Measurements from ENCODE around the gene IL17RB. TPM values are rescaled to one million over a fixed set of nuclear protein-coding genes. Genes with fewer than 3 reads are reported as not detected.

The IL17RB gene
- polyA plus RNA-seq, 1 donor (not counting 4 experiments of a cell fraction or from before 2014, with no cell fraction given), result not detected

DNA sequence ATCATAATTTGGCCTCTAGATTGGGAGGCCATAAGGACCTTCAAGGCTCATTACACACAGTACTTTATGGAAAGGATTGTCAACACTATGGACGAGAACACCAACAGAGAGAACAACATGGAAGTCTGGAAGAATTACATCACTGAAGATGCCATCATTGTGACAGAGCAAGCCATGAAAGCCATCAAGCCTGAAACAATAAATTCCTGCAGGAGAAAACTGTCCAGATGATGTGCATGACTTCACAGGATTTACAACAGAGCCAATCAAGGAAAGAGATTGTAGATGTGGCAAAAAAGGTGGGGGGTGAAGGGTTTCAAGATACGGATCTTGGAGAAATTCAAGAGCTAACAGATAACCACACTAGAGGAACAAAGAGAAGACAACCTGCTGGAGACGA lies 15.9 kb downstream of the IL17RB start:
- FAIRE-seq (no peak), DNase-seq (ENCODE audit: low read depth, low spot score) (no peak)
- H2AFZ ChIP-seq (ENCODE audit: control insufficient read depth, low read length), result no peak overlapping the region
- H3K79me2 ChIP-seq (ENCODE audit: control insufficient read depth, insufficient read depth, low read length), result no peaks in the 10 kb centered on the region
- no peak overlapping the region for H3K4me3 ChIP-seq (ENCODE audit: control insufficient read depth in 2 of 3, extremely low read depth in 1 of 3, insufficient read depth in 2 of 3, low read depth in 1 of 3, low read length in 3 of 3)
- H3K4me2 ChIP-seq (ENCODE audit: control insufficient read depth, extremely low read depth, insufficient read depth, low read depth, low read length), result no peak overlapping the region
- no peak overlapping the region for H3K9ac ChIP-seq (ENCODE audit: control insufficient read depth, extremely low read depth, insufficient read depth, low read length)
- no peaks in the 10 kb centered on the region for H3K27me3 ChIP-seq (ENCODE audit: control insufficient read depth, extremely low read depth, insufficient read depth, low read length)
- H3K36me3 ChIP-seq (ENCODE audit: control insufficient read depth in 2 of 2, extremely low read depth in 1 of 2, insufficient read depth in 2 of 2, low read length in 2 of 2), result peaks cover 0 to 1% of the 10 kb centered on the region in 2 experiments
- H4K20me1 ChIP-seq (ENCODE audit: control insufficient read depth, extremely low read depth, insufficient read depth, low read length), result no peaks in the 10 kb centered on the region
- no peaks in the 10 kb centered on the region for H3K9me3 ChIP-seq (ENCODE audit: control insufficient read depth, low read depth, low read length)
- H3K27ac ChIP-seq (ENCODE audit: control insufficient read depth, insufficient read depth, low read length), result no peak overlapping the region
- dilution Hi-C loops (cut with MboI; ENCODE audit: extremely low pct_ligation_motif_present, low sequenced_read_pairs), result no loop called here
- TF ChIP-seq, protein P1, sequence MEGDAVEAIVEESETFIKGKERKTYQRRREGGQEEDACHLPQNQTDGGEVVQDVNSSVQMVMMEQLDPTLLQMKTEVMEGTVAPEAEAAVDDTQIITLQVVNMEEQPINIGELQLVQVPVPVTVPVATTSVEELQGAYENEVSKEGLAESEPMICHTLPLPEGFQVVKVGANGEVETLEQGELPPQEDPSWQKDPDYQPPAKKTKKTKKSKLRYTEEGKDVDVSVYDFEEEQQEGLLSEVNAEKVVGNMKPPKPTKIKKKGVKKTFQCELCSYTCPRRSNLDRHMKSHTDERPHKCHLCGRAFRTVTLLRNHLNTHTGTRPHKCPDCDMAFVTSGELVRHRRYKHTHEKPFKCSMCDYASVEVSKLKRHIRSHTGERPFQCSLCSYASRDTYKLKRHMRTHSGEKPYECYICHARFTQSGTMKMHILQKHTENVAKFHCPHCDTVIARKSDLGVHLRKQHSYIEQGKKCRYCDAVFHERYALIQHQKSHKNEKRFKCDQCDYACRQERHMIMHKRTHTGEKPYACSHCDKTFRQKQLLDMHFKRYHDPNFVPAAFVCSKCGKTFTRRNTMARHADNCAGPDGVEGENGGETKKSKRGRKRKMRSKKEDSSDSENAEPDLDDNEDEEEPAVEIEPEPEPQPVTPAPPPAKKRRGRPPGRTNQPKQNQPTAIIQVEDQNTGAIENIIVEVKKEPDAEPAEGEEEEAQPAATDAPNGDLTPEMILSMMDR (optimal IDR thresholded peaks at IDR 0.05 in 1 of 3, IDR thresholded peaks at IDR 0.05 in 1 of 3, conservative IDR thresholded peaks at IDR 0.05 in 1 of 3; ENCODE audit: extremely low read depth in 1 of 3, insufficient read depth in 2 of 3, low read length in 3 of 3), result no peak
- TF ChIP-seq EZH2 (IDR thresholded peaks at IDR 0.05; ENCODE audit: low read length), result no peak
- no peaks in the 10 kb centered on the region for H3K4me1 ChIP-seq (ENCODE audit: control insufficient read depth, extremely low read depth, insufficient read depth, low read length)
- no peaks in the 10 kb centered on the region for H3K9me1 ChIP-seq (ENCODE audit: control insufficient read depth, extremely low read depth, insufficient read depth, low read length)

DNA sequence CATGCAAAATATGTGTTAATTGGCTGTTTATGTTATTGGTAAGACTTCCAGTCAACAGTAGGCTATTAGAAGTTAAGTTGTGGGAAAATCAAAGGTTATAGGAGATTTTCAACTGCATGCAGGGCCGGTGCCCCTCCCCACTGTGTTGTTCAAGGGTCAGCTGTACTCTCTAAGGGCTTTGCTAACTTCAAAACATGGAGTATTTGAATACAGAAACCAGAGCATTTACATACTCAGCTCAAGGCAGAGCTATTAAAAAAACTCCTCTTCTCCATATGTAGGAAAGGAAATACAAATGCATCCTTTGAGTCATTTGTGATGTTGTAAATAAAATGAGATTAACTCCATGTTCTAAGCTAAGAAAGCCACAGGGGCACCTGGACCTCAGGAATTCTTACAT lies 16.8 kb downstream of the IL17RB start:
- Histone ChIP-seq H3K4me1 (ENCODE audit: control insufficient read depth, extremely low read depth, insufficient read depth, low read length) (no peaks in the 10 kb centered on the region), H3K9me1 (ENCODE audit: control insufficient read depth, extremely low read depth, insufficient read depth, low read length) (no peaks in the 10 kb centered on the region), H3K9me3 (ENCODE audit: control insufficient read depth, low read depth, low read length) (no peaks in the 10 kb centered on the region), H3K27ac (ENCODE audit: control insufficient read depth, insufficient read depth, low read length) (no peak overlapping the region), H3K79me2 (ENCODE audit: control insufficient read depth, insufficient read depth, low read length) (no peaks in the 10 kb centered on the region), H3K4me2 (ENCODE audit: control insufficient read depth, extremely low read depth, insufficient read depth, low read depth, low read length) (no peak overlapping the region), H3K4me3 (ENCODE audit: control insufficient read depth in 2 of 3, extremely low read depth in 1 of 3, insufficient read depth in 2 of 3, low read depth in 1 of 3, low read length in 3 of 3) (no peak overlapping the region), H3K36me3 (ENCODE audit: control insufficient read depth in 2 of 2, extremely low read depth in 1 of 2, insufficient read depth in 2 of 2, low read length in 2 of 2) (peaks cover 0 to 3% of the 10 kb centered on the region in 2 experiments), H3K27me3 (ENCODE audit: control insufficient read depth, extremely low read depth, insufficient read depth, low read length) (no peaks in the 10 kb centered on the region), H2AFZ (ENCODE audit: control insufficient read depth, low read length) (no peak overlapping the region), H3K9ac (ENCODE audit: control insufficient read depth, extremely low read depth, insufficient read depth, low read length) (no peak overlapping the region), H4K20me1 (ENCODE audit: control insufficient read depth, extremely low read depth, insufficient read depth, low read length) (no peaks in the 10 kb centered on the region)
- dilution Hi-C loops (cut with MboI; ENCODE audit: extremely low pct_ligation_motif_present, low sequenced_read_pairs), result no loop called here
- no peak for DNase-seq (ENCODE audit: low read depth, low spot score)
- TF ChIP-seq, protein P1 (optimal IDR thresholded peaks at IDR 0.05 in 1 of 3, IDR thresholded peaks at IDR 0.05 in 1 of 3, conservative IDR thresholded peaks at IDR 0.05 in 1 of 3; ENCODE audit: extremely low read depth in 1 of 3, insufficient read depth in 2 of 3, low read length in 3 of 3), result no peak
- TF ChIP-seq EZH2 (IDR thresholded peaks at IDR 0.05; ENCODE audit: low read length), result no peak
- no peak for FAIRE-seq
